ENCODE data around the gene AP4B1. TPM values are rescaled to one million over a fixed set of nuclear protein-coding genes. Genes with fewer than 3 reads are reported as not detected.

Gene AP4B1
- total and polyA plus RNA-seq, 9 of the 15 experiments (the other 6 are each of a cell fraction or from before 2014, with no cell fraction given), result 15.8 to 36.5 (median 24.6) TPM

DNA sequence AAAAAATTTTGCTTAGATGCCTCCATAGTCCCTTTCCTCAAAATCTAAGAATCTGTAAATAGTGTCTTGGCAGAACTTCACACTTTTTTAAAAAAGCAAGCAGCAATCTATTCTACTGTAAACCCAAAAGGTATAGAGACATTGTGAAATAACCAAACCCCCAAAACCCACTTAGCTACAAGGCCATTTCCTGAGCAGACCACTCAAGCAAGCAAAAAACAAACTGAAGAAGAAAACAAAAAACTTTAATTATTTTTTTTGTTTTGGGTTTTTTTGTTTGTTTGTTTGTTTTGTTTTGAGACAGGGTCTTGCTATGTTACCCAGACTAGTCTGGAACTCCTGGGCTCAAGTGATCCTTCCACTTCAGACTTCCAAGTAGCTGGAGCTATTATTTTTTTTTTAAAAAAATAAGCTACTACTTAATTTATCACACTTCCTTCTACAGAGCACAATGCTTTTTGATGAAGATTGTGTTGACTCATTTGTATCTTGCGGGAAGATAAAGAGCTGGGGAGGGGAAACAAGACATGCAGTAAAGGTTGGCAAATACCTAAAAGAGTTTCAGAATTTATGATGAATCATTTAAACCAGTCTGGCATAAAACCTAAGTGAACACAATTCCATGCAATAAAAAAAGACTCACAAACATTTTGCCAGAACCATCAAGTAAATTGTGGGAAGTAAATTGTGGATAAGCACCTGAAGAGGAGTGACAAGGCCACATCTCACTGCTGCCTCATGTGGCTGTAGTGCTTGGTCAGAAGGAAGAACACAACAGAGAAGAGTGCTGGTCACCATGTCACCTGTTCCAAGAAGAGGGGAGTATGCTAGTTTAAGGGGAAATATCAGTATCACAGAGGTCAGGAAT lies 30.4 kb downstream of the AP4B1 start (continued):
- TF ChIP-seq CBFA2T2 (conservative IDR thresholded peaks at IDR 0.05) (no peak), SOX6 (IDR thresholded peaks at IDR 0.05) (peak; percentile 81), MAFF (IDR thresholded peaks at IDR 0.05; ENCODE audit: low read length) (peak; percentile 43; the same call in 1 of the 2 replicates), BRD9 (IDR thresholded peaks at IDR 0.05; ENCODE audit: low read depth, partially characterized antibody) (no peak), SETDB1 (IDR thresholded peaks at IDR 0.05; ENCODE audit: low read length) (no peak), RB1 (IDR thresholded peaks at IDR 0.05; ENCODE audit: low read depth) (no peak), ZNF696 (CRISPR knock-in tag; conservative IDR thresholded peaks at IDR 0.05) (no peak), ZNF311 (CRISPR knock-in tag; IDR thresholded peaks at IDR 0.05) (0 out of 2 replicates have a peak, but pooled peaks have one; percentile 16), ASH1L (IDR thresholded peaks at IDR 0.05; ENCODE audit: borderline replicate concordance, low read depth, partially characterized antibody) (no peak), NFE2L1 (tag; IDR thresholded peaks at IDR 0.05; ENCODE audit: borderline replicate concordance, low read depth) (no peak), POLR2B (IDR thresholded peaks at IDR 0.05; ENCODE audit: low read depth, partially characterized antibody) (no peak), RNF2 (IDR thresholded peaks at IDR 0.05) (no peak), ZNF347 (CRISPR knock-in tag; IDR thresholded peaks at IDR 0.05; ENCODE audit: low read depth) (no peak)
- TF ChIP-seq, protein P1, sequence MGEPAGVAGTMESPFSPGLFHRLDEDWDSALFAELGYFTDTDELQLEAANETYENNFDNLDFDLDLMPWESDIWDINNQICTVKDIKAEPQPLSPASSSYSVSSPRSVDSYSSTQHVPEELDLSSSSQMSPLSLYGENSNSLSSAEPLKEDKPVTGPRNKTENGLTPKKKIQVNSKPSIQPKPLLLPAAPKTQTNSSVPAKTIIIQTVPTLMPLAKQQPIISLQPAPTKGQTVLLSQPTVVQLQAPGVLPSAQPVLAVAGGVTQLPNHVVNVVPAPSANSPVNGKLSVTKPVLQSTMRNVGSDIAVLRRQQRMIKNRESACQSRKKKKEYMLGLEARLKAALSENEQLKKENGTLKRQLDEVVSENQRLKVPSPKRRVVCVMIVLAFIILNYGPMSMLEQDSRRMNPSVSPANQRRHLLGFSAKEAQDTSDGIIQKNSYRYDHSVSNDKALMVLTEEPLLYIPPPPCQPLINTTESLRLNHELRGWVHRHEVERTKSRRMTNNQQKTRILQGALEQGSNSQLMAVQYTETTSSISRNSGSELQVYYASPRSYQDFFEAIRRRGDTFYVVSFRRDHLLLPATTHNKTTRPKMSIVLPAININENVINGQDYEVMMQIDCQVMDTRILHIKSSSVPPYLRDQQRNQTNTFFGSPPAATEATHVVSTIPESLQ (CRISPR knock-in tag; IDR thresholded peaks at IDR 0.05), result no peak
- TF ChIP-seq, protein P2, sequence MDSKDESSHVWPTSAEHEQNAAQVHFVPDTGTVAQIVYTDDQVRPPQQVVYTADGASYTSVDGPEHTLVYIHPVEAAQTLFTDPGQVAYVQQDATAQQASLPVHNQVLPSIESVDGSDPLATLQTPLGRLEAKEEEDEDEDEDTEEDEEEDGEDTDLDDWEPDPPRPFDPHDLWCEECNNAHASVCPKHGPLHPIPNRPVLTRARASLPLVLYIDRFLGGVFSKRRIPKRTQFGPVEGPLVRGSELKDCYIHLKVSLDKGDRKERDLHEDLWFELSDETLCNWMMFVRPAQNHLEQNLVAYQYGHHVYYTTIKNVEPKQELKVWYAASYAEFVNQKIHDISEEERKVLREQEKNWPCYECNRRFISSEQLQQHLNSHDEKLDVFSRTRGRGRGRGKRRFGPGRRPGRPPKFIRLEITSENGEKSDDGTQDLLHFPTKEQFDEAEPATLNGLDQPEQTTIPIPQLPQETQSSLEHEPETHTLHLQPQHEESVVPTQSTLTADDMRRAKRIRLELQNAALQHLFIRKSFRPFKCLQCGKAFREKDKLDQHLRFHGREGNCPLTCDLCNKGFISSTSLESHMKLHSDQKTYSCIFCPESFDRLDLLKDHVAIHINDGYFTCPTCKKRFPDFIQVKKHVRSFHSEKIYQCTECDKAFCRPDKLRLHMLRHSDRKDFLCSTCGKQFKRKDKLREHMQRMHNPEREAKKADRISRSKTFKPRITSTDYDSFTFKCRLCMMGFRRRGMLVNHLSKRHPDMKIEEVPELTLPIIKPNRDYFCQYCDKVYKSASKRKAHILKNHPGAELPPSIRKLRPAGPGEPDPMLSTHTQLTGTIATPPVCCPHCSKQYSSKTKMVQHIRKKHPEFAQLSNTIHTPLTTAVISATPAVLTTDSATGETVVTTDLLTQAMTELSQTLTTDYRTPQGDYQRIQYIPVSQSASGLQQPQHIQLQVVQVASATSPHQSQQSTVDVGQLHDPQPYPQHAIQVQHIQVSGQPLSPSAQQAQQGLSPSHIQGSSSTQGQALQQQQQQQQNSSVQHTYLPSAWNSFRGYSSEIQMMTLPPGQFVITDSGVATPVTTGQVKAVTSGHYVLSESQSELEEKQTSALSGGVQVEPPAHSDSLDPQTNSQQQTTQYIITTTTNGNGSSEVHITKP (IDR thresholded peaks at IDR 0.05; ENCODE audit: partially characterized antibody), result no peak
- TF ChIP-seq, protein P3, sequence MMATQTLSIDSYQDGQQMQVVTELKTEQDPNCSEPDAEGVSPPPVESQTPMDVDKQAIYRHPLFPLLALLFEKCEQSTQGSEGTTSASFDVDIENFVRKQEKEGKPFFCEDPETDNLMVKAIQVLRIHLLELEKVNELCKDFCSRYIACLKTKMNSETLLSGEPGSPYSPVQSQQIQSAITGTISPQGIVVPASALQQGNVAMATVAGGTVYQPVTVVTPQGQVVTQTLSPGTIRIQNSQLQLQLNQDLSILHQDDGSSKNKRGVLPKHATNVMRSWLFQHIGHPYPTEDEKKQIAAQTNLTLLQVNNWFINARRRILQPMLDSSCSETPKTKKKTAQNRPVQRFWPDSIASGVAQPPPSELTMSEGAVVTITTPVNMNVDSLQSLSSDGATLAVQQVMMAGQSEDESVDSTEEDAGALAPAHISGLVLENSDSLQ (IDR thresholded peaks at IDR 0.05), result peak; percentile 74
- TF ChIP-seq, protein P4, sequence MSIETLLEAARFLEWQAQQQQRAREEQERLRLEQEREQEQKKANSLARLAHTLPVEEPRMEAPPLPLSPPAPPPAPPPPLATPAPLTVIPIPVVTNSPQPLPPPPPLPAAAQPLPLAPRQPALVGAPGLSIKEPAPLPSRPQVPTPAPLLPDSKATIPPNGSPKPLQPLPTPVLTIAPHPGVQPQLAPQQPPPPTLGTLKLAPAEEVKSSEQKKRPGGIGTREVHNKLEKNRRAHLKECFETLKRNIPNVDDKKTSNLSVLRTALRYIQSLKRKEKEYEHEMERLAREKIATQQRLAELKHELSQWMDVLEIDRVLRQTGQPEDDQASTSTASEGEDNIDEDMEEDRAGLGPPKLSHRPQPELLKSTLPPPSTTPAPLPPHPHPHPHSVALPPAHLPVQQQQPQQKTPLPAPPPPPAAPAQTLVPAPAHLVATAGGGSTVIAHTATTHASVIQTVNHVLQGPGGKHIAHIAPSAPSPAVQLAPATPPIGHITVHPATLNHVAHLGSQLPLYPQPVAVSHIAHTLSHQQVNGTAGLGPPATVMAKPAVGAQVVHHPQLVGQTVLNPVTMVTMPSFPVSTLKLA (conservative IDR thresholded peaks at IDR 0.05), result 0 out of 4 replicates have a peak, but pooled peaks of 1 of the 2 experiments have one; percentile 14
- TF ChIP-seq, protein P5, sequence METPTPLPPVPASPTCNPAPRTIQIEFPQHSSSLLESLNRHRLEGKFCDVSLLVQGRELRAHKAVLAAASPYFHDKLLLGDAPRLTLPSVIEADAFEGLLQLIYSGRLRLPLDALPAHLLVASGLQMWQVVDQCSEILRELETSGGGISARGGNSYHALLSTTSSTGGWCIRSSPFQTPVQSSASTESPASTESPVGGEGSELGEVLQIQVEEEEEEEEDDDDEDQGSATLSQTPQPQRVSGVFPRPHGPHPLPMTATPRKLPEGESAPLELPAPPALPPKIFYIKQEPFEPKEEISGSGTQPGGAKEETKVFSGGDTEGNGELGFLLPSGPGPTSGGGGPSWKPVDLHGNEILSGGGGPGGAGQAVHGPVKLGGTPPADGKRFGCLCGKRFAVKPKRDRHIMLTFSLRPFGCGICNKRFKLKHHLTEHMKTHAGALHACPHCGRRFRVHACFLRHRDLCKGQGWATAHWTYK (CRISPR knock-in tag; IDR thresholded peaks at IDR 0.05), result no peak

Measured in K562 (cell line).